MM.1S (cell line): Measurements from ENCODE around the gene GFAP.

Experiments used
- CTCF ChIP-seq: fragments of 300-600 bp; sonication (generic); IDR thresholded peaks from 2 replicates; pipeline ENCODE4 v1.5.1; 2016; ENCODE audit warnings: antibody characterized with exemption, low read length, mixed read lengths
- EZH2 ChIP-seq: fragments of 300-600 bp; sonication (generic); optimal IDR thresholded peaks from 2 replicates; pipeline ENCODE3; 2017; ENCODE audit warnings: low read depth, mild to moderate bottlenecking, antibody characterized with exemption, low read length, mixed read lengths

- TF ChIP-seq CTCF (no peak), EZH2 (no peak)
Observed at GRCh38 chr17:44927696-44928095, 12.4 kb upstream of the GFAP start.
